GM21737 (cell line): ENCODE results near the gene USP10.
"Not testable (repeated sequence)": the region's sequence is repeated elsewhere in the genome, so short reads cannot be mapped to it uniquely, and the experiment has no call there.

Source experiments
- ATAC-seq: cut with Tn5 transposase; IDR thresholded peaks from one replicate; pipeline ENCODE4 v1.9.1; 2021; ENCODE audit warnings: mild to moderate bottlenecking, moderate library complexity; ENCODE audit not compliant: unreplicated experiment

USP10 gene

DNA sequence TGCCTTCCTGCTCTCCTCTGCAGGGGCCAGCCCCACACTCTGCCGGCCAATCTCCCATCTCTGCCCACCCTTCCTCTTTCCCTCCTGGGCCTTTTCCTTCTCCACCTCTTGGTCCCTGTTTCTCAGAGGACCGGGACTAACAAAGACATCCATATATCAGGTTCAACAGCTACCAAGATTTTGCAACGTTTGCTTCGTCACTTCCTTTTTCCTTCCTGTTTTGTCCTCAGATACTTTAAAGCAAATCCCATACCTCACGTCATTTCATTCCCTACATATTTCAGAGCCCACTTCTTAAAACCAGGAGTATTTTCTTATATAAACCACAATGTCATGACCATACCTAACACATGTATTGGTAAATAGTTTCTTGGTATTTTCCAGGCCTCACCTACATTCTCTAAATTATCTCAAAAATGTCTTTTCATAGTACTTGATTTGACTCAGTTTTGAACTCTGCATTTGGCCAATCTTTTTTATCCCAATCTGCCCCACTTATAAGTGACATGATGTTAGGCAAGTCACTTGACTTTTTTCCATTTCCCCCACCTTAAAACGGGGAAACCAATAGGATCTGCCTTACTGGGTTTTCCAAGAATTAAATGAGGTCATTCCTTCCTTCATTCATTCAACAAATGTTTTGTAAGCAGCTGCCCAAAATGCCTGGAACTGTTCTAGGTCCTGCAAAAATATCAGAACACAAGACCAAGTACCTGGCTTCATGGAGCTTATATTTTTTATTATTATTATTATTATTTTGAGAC, 7.2 kb upstream of the USP10 start:
- no peak for ATAC-seq

DNA sequence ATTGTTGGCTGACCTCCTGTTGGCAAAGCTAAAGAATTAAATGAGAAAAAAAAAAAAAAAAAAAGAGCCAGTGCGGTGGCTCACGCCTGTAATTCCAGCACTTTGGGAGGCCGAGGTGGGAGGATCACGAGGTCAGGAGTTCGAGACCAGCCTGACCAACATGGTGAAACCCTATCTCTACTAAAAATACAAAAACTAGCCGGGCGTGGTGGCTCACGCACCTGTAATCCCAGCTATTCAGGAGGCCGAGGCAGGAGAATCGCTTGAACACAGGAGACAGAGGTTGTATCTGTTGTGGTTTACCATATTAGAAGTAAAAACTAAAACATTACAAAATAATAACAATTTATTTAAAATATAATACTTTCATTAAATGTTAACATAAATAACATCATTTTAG, 5.9 kb upstream of the USP10 start:
- ATAC-seq, result not testable (repeated sequence)

DNA sequence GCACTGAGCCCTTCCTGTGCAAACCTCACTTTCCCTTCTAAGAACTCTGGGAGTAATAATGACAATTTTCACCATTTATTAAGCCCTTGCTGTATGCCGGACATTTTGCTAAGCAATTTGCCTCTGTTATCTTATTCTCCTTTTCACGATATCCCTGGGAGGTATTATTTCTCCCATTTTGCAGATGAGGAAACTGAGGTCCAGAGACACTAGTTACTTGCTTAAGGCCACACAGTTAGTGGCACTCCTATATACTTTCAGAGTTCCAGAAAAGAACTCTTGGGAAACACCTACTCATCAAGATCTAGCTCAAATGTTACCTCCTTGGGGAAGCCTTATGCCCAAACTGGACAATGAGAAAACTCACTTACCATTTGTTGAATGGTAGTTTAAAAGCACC, 4.8 kb upstream of the USP10 start:
- no peak for ATAC-seq

DNA sequence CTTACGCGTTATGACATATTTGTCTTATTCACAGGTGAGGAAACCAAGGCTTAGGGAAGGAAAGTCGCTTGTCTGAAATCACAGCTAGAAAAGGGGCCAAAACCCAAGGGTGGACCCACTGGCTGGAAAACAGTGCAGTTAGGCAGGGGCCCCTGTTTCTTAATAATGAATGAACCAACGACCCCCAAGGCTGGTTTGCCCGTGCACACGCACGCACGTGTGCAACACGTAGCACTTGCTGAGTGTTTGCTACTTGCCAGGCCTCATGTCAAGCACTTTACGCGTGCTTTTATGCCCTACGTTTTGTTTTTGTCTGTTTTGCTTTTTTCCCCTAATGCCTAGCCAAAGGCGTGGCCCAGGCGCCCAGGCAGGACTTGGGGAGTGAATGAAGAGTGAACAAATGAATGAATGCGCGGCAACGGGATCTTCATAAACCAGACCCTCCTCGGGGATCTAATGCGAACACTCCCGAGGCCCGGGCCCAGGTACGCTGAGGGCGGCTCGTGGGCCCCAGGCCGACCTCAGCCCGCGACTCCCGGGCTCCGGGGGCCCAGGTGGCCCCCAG, 571 bp upstream of the USP10 start:
- no peak for ATAC-seq

DNA sequence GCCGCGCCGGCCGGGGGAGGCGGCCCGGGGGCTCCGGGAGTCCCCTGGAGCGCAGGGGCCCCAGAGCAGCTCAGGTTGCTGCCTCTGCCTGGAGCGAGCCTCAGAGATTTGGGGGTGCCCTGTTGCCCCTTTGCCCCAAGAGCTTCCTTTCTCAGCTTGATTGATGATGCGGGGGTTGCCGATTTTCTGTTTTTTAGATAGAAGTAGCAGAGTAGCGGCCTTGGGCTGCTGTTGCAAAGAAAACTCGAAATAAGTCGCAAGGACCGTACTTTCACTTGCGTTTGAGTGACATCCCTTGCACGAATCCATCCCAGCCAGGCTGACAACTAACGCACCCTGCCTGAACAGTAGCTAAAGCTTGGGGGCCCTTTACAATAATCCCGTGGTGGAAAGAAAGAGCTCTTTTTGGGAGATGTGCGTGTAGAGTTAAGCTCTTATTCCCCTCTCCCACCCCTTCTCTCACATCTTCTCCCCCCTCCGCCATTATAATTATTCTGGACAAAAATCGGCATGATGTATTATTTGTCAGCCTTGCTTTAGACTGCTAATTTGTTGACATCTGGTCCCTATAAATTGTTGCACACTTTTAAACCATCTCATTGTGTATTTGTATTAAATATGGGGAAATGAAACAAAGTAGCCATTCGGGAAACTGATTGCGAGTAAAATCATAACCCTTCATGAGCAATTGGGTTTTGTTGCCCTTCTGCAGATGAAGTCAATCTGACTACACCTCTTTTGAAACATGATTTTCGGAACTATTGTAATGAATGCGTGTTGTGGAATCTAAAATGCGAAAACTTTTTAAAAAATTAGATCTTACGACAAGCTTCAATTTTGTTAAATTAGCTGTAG, 873 bp downstream of the USP10 start:
- peak; percentile 29 for ATAC-seq

DNA sequence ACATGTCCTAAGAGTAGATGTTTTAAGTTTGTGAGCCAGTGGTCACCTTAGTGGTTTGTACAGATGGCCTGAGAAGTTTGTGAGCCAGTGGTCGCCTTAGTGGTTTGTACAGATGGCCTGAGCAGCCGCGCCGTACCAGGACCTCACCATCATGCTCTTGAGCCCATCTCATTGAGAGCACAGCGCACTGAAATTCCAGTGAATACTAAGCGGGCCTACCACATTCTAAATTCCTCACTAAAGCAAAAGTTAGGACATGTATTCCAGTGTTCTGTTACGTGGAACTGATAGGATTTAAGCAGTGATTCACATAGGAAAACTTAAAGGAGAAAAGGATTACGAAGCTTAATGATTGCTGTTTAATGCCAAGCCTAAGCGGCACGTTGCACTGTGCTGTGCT, 3.9 kb downstream of the USP10 start:
- ATAC-seq, result no peak

DNA sequence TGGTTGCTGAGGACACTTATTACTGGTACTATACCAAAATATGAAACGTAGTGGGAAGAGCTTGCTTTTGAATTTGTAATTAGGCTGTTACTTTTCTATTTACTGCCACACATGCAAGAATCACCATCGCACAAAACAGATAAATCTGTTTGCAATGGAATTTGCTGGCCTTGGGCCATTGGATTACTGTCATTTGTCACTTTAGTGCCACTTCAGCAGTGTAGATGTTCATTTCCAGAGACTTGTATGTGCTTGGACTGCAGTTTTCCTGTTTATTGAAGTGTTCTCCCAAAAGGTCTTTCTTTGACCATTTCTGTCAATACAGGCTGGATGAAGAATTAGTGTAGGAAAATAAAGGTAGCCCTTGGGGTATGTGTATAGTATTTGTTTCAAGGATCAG, 4.5 kb downstream of the USP10 start:
- ATAC-seq, result no peak

DNA sequence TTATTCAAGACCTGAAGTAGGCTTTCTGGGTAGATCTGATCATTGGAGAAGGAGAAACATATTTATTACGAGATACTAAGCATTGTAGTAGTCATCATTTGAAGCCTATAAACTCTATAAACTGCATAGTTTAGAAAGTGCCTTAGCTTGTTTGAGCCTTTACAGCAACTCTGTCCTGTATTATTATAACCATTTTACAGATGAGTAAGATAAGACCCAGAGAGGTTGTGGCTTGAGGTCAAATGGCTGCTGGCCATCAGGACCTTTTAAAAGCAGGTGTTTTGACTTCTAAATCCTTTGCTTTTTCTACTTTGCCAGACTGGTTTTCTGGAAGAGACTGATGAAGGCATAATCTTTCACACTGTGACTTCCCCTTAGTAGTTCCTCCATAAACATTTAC, 7.1 kb downstream of the USP10 start:
- no peak for ATAC-seq

DNA sequence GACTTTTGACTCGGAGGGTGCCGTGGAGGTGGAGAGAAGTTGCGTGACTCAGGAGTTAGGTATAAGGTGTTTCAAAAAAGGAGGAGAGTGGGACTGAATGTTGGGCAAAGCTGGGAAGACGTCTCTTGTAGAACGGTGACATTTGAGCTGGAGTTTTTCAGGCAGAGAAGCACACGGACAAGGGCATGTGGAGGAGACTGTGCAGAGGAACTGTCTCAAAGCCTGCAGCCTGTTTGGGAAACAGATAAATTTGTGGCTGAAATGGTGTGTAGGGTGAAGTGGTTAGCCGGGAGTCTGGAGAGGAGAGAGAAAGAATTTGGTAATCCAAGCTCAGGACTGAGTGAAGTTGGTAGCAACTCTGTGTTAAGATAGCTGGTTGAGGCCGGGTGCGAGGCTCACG, 9.8 kb downstream of the USP10 start:
- no peak for ATAC-seq

DNA sequence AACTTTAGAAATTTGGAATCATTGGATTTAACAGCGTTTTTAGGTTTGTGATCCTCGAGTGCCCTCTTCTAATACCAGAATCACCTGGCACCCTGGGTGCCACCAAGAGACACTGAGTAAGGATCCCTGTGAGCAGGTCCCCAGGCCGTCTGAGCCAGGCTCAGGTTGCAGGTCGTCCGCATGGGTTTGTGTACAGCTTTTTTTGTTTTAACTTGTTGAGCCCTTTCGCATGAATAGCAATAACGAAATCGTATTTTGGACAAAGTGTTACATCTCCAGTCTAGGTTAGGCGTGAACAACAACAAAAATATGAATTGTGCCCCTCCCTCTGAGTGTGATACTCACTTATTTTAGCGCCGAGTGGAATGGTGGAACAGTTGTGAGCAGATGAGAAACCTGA, 10.9 kb downstream of the USP10 start:
- ATAC-seq, result no peak

DNA sequence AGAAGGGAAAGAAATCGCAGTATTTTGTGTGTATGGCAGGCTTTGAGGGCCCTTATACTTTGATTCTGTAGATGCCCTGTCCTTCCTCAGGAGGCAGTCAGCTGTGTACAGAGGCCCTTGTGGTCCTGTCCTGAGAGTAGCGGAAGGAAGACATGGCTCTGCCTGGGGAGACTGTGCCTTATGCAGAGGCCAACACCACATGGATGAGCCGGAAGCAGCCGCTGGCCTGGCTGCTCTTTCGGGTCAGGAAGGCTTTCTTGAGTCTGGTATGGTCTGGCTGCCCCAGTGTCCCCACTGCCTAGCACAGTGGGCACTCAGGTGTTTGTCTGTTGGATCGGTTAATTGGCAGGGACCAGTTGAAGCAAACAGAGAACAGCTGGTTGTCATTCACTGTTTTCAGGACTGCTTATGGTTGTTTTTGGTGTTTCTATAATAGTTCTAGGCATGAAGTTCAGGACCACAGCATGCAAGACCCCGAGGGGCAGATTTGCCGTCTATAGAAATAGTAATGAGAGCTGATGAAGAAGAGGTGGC, 12.4 kb downstream of the USP10 start:
- no peak for ATAC-seq

DNA sequence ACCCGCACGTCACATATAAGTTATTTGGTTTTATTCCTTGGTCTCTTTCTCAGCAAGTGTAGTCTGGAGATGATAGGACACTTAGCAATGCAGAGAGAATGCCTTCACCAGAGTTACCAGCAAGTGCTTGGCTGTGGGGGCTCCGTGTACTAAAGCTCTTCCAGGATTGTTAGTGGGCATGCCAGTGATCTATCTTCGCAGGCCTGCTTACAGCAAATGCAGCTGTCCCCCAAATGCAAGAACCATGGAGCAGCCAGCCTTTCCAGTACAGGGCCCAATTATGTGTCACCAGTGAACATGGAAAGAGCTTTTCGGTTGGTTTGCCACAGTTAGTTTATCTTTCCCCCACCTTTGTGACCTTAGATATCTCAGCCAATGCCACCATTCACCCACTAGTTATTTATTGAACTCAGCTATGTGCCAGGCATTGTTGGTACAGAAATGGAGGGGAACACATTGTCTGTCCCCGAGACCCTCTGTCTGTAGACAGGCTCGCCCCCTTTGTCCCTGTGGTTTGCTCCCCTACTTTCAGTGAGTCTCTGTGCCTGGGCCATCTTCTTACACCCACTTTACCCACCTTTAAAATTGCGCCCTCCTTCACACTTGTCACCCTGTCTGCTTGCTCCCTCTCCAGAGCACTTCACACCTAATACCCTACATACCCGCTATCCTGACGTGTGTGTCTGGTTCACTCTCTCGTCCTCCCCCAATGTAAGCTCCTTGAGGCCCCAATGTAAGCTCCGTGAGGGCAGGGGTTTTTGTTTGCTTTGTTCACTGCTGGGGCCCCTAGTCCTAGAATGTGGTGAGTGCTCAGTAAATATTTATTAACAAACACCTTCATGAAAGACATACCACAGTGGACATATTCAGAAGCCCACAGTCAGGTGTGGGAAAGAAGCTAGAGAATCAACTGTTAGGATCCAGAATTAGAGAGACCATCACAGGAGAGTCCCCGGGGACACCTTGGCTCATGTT, 13.3 kb downstream of the USP10 start:
- no peak for ATAC-seq

DNA sequence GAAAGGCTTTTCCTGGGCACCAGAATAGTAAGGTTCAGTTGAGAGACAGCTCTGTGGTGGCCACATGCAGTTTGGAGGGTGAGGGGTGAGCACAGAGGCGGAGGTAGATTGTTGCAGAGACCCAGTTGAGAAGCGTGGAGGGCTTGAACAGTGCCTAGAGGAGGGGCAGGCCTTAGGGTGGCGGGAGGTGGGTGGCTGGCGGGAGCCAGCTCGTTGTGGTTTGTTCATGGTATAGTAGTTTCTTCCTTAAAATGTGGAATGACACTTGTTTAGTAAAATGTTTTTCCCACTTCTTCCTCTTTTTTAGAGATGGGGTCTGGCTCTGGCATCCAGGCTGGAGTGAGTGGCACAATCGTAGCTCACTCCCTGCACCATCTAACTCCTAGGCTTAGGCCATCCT, 14.2 kb downstream of the USP10 start:
- no peak for ATAC-seq

DNA sequence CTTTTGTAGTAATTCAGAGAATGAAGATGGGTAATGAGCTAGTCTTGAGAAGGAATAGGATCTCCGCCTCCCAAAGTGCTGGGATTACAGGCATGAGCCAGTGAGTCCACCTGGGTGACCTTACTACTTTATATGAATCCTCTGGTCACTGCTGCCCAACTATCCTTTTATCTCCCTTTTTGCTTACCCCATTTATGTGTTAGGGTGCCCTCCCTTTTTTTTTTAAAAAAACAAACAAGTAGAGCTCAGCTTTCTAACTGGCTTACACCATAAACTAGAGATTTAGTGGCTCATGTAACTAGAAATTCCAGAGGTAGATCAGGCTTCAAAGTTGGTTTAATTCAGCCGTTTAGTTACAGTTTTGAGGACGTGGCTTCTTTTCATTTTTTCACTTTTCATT, 15.6 kb downstream of the USP10 start:
- ATAC-seq, result no peak

DNA sequence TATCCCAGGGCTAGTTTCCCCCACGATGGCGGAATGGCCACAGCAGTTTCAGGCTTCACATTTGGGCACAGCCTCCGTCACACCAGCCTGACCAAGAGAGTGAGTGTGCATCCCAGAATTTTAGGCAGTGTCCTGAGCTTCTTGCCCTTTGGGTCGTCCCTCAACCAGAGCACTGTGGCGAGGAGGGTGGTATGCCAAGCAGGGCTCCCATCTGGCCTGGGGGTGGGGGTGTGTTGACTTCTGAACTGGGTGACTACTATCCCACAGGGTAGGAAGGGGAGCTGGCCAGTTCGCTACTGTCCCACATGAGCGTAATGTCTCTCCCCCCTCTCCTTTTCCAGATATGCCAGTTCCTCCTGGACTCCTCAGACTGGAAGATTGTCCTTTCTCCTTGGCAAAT, 16.1 kb downstream of the USP10 start:
- ATAC-seq, result no peak

DNA sequence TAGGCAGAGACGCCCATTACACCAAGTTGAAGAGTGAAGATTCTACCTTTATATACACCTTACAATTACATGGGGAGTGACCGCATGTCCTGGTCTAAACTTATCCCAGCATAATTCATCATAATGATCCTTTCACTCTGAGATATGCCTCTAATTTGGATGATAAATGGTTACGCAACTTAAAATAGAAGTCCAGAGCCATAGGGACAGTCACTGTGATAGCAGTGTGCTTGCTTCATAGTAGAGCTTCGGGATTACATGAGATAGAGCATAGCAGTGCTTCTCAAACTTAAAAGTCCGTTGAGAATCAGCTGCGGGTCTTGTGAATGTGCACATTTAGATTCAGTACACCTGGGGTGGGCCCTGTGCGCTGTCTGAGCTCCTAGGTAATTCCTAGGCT, 16.9 kb downstream of the USP10 start:
- ATAC-seq, result no peak

DNA sequence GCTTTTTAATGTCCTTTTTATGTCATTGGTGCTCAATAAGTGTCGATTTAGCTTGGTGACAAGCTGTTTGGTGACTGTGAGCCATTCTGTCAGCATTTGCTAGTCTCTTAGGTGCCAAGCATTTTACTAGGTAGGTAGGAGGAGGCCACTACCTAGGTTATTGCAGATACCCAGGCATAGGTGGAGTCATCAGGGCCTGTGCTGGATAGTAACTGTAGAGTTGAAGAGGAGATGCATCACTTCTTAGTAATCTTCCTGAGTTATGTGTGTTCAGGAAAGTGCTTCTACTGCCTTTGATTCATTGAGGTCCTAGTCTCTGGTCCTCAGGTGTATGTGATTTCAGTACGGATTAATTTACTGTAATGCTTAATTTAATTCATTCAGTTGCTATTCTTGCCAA, 17.7 kb downstream of the USP10 start:
- no peak for ATAC-seq

DNA sequence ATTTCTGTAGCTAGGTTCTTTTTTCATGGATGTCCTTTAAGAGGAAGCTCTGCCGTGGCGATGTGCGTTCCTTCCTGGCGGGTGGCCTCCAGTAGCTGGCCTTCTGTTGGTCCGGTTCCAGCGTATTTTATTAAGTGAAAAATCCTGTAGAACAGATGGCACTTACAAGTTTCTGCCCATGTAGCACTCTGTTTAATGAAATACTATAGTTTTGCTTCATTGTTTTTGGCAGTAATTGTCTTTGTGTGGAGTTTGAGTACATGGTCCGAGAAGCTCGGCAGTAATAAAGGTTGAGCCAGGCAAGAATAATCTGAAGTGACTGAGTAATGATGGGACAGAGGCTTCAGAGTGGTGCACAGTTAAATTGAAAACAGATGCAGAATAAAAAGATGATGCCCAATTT, 20.4 kb downstream of the USP10 start:
- no peak for ATAC-seq

DNA sequence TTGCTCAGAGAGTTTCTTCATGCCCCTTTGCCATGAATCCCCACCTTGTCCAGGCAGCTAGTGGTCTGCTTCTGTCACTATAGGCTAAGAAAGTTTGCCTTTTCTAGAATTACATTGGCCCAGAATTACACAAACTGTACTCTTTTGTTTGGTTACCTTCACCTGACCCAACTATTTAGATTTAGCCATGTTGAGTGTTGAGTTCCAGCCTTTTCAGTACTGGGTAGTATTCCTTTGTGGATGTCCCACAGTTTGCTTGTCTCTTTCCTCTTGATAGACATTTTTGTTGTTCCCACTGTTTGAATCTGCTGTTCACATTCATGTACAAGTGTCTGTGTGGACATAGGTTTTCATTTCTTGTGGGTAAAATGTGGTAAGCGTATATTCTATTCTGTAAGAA, 22.3 kb downstream of the USP10 start:
- no peak for ATAC-seq

DNA sequence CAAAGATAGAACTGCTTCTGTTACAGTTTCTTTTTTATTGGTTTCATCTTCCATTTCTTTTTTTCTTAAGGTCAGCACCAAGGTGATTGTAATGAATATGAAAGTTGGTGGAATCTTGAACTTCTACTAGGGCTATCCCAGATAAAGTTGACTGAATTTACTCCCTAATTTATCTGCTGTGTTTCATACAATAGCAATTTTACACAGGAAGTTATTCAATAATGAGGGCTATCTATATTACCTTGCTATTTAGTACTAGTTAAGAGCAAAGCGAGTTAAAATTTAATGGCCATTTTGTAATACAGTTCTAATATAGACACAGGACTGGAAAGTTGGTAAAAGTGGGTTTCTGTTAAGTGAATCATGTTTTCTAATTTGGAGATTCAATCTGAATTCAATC, 24.1 kb downstream of the USP10 start:
- ATAC-seq, result no peak
